GM12878 (cell line): ENCODE data around the gene AOAH. TPM values are rescaled to one million over a fixed set of nuclear protein-coding genes. Genes with fewer than 3 reads are reported as not detected.

Source experiments
- ATAC-seq: fragments of 200-7000 bp; cut with Tn5 transposase; 3 replicates; pipeline ENCODE4 v1.9.1; 2020; ENCODE audit warnings: mild to moderate bottlenecking, moderate library complexity
- BruUV-seq: library from RNA; stranded (reverse); fragments of 400-500 nt; replicated peaks from 2 replicates; lab custom pipeline; 2021; lab: Mats Ljungman, UMichigan
- CTCF ChIA-PET: fragments of 300-600 bp; sonication (Branson Sonifier 250); formaldehyde crosslinking; extraction: SDS; loops from one replicate; lab custom pipeline; 2021; ENCODE audit warnings: inconsistent platforms; lab: Yijun Ruan, JAX
- POLR2A ChIA-PET: fragments of 350-600 bp; formaldehyde crosslinking; extraction: SDS; loops from one replicate; lab custom pipeline; 2021; ENCODE audit warnings: inconsistent platforms; lab: Charles Lee
- RAD21 ChIA-PET: fragments of 300-600 bp; sonication (Branson Sonifier 250); formaldehyde crosslinking; loops from one replicate; lab custom pipeline; 2023; ENCODE audit warnings: antibody characterized with exemption; ENCODE audit not compliant: unreplicated experiment; lab: Charles Lee
- SMC1A ChIA-PET: fragments of 300-600 bp; sonication (Branson Sonifier 250); formaldehyde crosslinking; loops from one replicate; lab custom pipeline; 2023; ENCODE audit not compliant: unreplicated experiment, uncharacterized antibody; lab: Charles Lee
- DNase-seq: peaks from one replicate; pipeline ENCODE4 v3.0.0-alpha.2; 2011; ENCODE audit warnings: low read depth, low spot score
- FAIRE-seq: peaks from 3 replicates; lab custom pipeline; 2011; peaks lifted over from hg19 to GRCh38; lab: Jason Lieb, UNC
- H2AFZ ChIP-seq: 2 replicates; pipeline ENCODE4 v1.6.0; 2011; ENCODE audit warnings: low read depth, low read length, control low read depth; ENCODE audit not compliant: control insufficient read depth
- H3K27ac ChIP-seq: 2 replicates; pipeline ENCODE4 v1.5.1; 2011; ENCODE audit warnings: control low read depth; ENCODE audit not compliant: control insufficient read depth, insufficient read depth
- H3K27me3 ChIP-seq, 2 experiments: replicated peaks in 1 of 2; 2 replicates each; pipeline versions ENCODE4 v1.6.0 to v1.6.1; 2011; ENCODE audit warnings: low read length in 1 of 2; ENCODE audit not compliant: control insufficient read depth in 2 of 2, insufficient read depth in 2 of 2
- H3K36me3 ChIP-seq, 2 experiments: 2 replicates each; pipeline ENCODE4 v1.5.1; 2011; ENCODE audit warnings: low read length in 1 of 2; ENCODE audit not compliant: control insufficient read depth in 2 of 2, insufficient read depth in 2 of 2
- H3K4me1 ChIP-seq: 2 replicates; pipeline ENCODE4 v1.6.1; 2011; ENCODE audit warnings: mild to moderate bottlenecking, low read length, moderate library complexity, mixed read lengths; ENCODE audit not compliant: control insufficient read depth, insufficient read depth
- H3K4me2 ChIP-seq: 2 replicates; pipeline ENCODE4 v1.6.0; 2011; ENCODE audit warnings: control low read depth; ENCODE audit not compliant: control insufficient read depth, insufficient read depth
- H3K4me3 ChIP-seq: fragments of 200-600 bp; sonication (generic); 2 replicates; pipeline ENCODE4 v1.5.1; 2016
- H3K79me2 ChIP-seq: 2 replicates; pipeline ENCODE4 v1.6.0; 2011; ENCODE audit warnings: low read length; ENCODE audit not compliant: control insufficient read depth, insufficient read depth
- H3K9ac ChIP-seq: 2 replicates; pipeline ENCODE4 v1.8.0; 2011; ENCODE audit warnings: low read length, control low read depth, mixed read lengths; ENCODE audit not compliant: control insufficient read depth, insufficient read depth
- H3K9me3 ChIP-seq: replicated peaks from 3 replicates; pipeline ENCODE4 v1.5.1; 2011; ENCODE audit warnings: mild to moderate bottlenecking, low read length; ENCODE audit not compliant: control insufficient read depth, insufficient read depth
- H4K20me1 ChIP-seq: 2 replicates; pipeline ENCODE4 v1.6.0; 2011; ENCODE audit not compliant: control insufficient read depth, insufficient read depth
- ATF2 ChIP-seq: IDR thresholded peaks from 2 replicates; pipeline ENCODE4 v1.6.1; 2012; ENCODE audit warnings: low read length, inconsistent platforms
- ATF3 ChIP-seq: IDR thresholded peaks from 2 replicates; pipeline ENCODE4 v1.6.1; 2011; ENCODE audit warnings: low read depth, mild to moderate bottlenecking, low read length, moderate library complexity, borderline replicate concordance; ENCODE audit errors: extremely low read depth
- BCL11A ChIP-seq: IDR thresholded peaks from 2 replicates; pipeline ENCODE4 v1.6.1; 2011; ENCODE audit warnings: low read depth, low read length
- CBFB ChIP-seq: IDR thresholded peaks from 2 replicates; pipeline ENCODE4 v1.6.1; 2016; ENCODE audit warnings: antibody characterized with exemption, low read depth
- CHD4 ChIP-seq: fragments of 200-600 bp; sonication (generic); IDR thresholded peaks from 2 replicates; pipeline ENCODE4 v1.6.1; 2016; ENCODE audit warnings: mild to moderate bottlenecking
- EGR1 ChIP-seq, 2 experiments: IDR thresholded peaks; 1 replicate in 1 of 2; 2 replicates in 1 of 2; pipeline ENCODE4 v1.6.1; 2011 to 2012; ENCODE audit warnings: low read depth in 2 of 2, low read length in 2 of 2, borderline replicate concordance in 1 of 2, mild to moderate bottlenecking in 1 of 2, moderate library complexity in 1 of 2
- EZH2 ChIP-seq: IDR thresholded peaks from 2 replicates; pipeline ENCODE4 v1.6.1; 2012; ENCODE audit warnings: low read depth, mild to moderate bottlenecking, control low read depth, inconsistent platforms, low read length, borderline replicate concordance; ENCODE audit not compliant: control insufficient read depth
- FOXM1 ChIP-seq: IDR thresholded peaks from 2 replicates; pipeline ENCODE4 v1.6.1; 2012; ENCODE audit warnings: low read depth, mild to moderate bottlenecking, inconsistent platforms, low read length, moderate library complexity
- HDAC6 ChIP-seq: fragments of 200-600 bp; sonication (generic); IDR thresholded peaks from one replicate; pipeline ENCODE4 v1.8.0; 2017; ENCODE audit warnings: antibody characterized with exemption; ENCODE audit not compliant: unreplicated experiment
- JUND ChIP-seq: IDR thresholded peaks from 2 replicates; pipeline ENCODE4 v1.6.1; 2012; ENCODE audit warnings: low read depth, mild to moderate bottlenecking, low read length, improper control_type of control experiment, moderate library complexity
- MLLT1 ChIP-seq: fragments of 450-650 bp; IDR thresholded peaks from 2 replicates; pipeline ENCODE4 v1.6.1; 2016; ENCODE audit warnings: mild to moderate bottlenecking
- MYB ChIP-seq: fragments of 150-350 bp; IDR thresholded peaks from 2 replicates; pipeline ENCODE4 v1.6.1; 2014; ENCODE audit warnings: mild to moderate bottlenecking, low read depth, low read length, borderline replicate concordance
- NR2C1 ChIP-seq: fragments of 450-650 bp; IDR thresholded peaks from 2 replicates; pipeline ENCODE4 v1.6.1; 2017; ENCODE audit warnings: antibody characterized with exemption, mild to moderate bottlenecking, moderate library complexity
- PAX5 ChIP-seq: IDR thresholded peaks from 2 replicates; pipeline ENCODE4 v1.6.1; 2011; ENCODE audit warnings: low read depth, low read length, borderline replicate concordance
- RAD51 ChIP-seq: fragments of 450-650 bp; IDR thresholded peaks from 2 replicates; pipeline ENCODE4 v1.6.1; 2016; ENCODE audit warnings: moderate library complexity, mild to moderate bottlenecking, inconsistent platforms
- SMC3 ChIP-seq: IDR thresholded peaks from 2 replicates; pipeline ENCODE4 v1.6.1; 2011; ENCODE audit warnings: low read length, improper control_type of control experiment, borderline replicate concordance
- TARDBP ChIP-seq: IDR thresholded peaks from 2 replicates; pipeline ENCODE4 v1.6.1; 2016; ENCODE audit warnings: borderline replicate concordance
- WRNIP1 ChIP-seq: IDR thresholded peaks from 2 replicates; pipeline ENCODE4 v1.6.1; 2011; ENCODE audit warnings: low read depth, low read length, improper control_type of control experiment, borderline replicate concordance
- ZNF384 ChIP-seq: IDR thresholded peaks from 2 replicates; pipeline ENCODE4 v1.6.1; 2012; ENCODE audit warnings: low read depth, mild to moderate bottlenecking, low read length, improper control_type of control experiment, borderline replicate concordance
- ZNF622 ChIP-seq: fragments of 450-650 bp; IDR thresholded peaks from 2 replicates; pipeline ENCODE4 v1.6.1; 2017; ENCODE audit warnings: mild to moderate bottlenecking, inconsistent platforms
- WGBS: methylation state at CpG from one replicate; pipeline ENCODE4 v1.1.6; 2016; ENCODE audit warnings: low lambda C conversion rate; ENCODE audit not compliant: insufficient replicate concordance, insufficient coverage; ENCODE audit errors: missing lambda C conversion rate; 5-methylcytosine and 5-hydroxymethylcytosine counted together
- in situ Hi-C: fragments of 300-500 bp; cut with MboI; formaldehyde crosslinking; loops from 9 replicates; pipeline ENCODE4 v1.14.3; 2018; ENCODE audit warnings: mixed read lengths
- intact Hi-C: fragments of 100-400 bp; cut with micrococcal nuclease; formaldehyde crosslinking; loops from one replicate; pipeline ENCODE4 v1.14.2; 2022; ENCODE audit not compliant: unreplicated experiment
- polyA plus RNA-seq, 11 experiments: library from polyadenylated mRNA; depleted of rRNA in 4 of 11; unstranded in 6 of 11; stranded (reverse) in 5 of 11; fragments of >200 nt; fragmentation: Nextera tagmentation in 4 of 11; fragmentation: Illumina TruSeq in 1 of 11; extraction: Ambion mirVana in 4 of 11; extraction: Trizol in 1 of 11; gene quantifications; 1 replicate in 1 of 11; 2 replicates in 10 of 11; pipeline versions ENCODE4 v1.2.1 to v1.2.3, GENCODE V29; 2011 to 2016; ENCODE audit warnings: inconsistent platforms in 2 of 11, missing spikeins in 2 of 11, low read depth in 1 of 11
- total RNA-seq, 4 experiments: library from RNA; depleted of rRNA in 3 of 4; stranded (reverse); fragments of >200 nt in 3 of 4; fragmentation: Illumina TruSeq in 1 of 4; extraction: Trizol in 1 of 4; gene quantifications; 2 replicates each; pipeline versions ENCODE4 v1.2.1 to v1.2.3, GENCODE V29; 2013 to 2021

The AOAH gene
- total and polyA plus RNA-seq, 10 of the 15 experiments (the other 5 are each of a cell fraction or from before 2014, with no cell fraction given), result 0.32 to 2.8 (median 1.4) TPM

- Histone ChIP-seq H3K36me3 (no peaks in the 10 kb centered on the region), H3K9ac (no peak overlapping the region), H2AFZ (no peak overlapping the region), H4K20me1 (no peaks in the 10 kb centered on the region), H3K4me2 (no peak overlapping the region), H3K9me3 (no peaks in the 10 kb centered on the region), H3K79me2 (no peaks in the 10 kb centered on the region), H3K27ac (no peak overlapping the region), H3K4me3 (no peak overlapping the region), H3K27me3 (no peaks in the 10 kb centered on the region; a peak in 1 of 4 replicates), H3K4me1 (no peaks in the 10 kb centered on the region)
- BruUV-seq, result no TSS peak
- TF ChIP-seq RAD51 (no peak), ATF3 (no peak), EGR1 (IDR thresholded peaks at IDR 0.05; ENCODE audit: borderline replicate concordance in 1 of 2, low read depth in 2 of 2, low read length in 2 of 2) (no peak), EZH2 (no peak), ZNF384 (no peak), MLLT1 (no peak), CHD4 (no peak), ATF2 (no peak), JUND (no peak), NR2C1 (no peak), CBFB (no peak), ZNF622 (no peak), MYB (no peak), BCL11A (no peak), TARDBP (no peak), PAX5 (no peak), HDAC6 (no peak), FOXM1 (no peak), WRNIP1 (no peak), SMC3 (no peak)
- FAIRE-seq (no peak), DNase-seq (no peak), ATAC-seq (no peak)
- ChIA-PET RAD21 (no interaction called here), SMC1A (interaction anchor here (1.0 kb wide), 1 partner anchor 10 kb away, joined by 3 read pairs; no protein-coding TSS in a partner anchor), CTCF (interaction anchor here (1.1 kb wide), 1 partner anchor 173 kb away, joined by 3 read pairs; no protein-coding TSS in a partner anchor), POLR2A (no interaction called here)
- 2% methylated on average over 4 of the region's 4 CpGs for WGBS
- in situ Hi-C loops (no loop called here), intact Hi-C loops (no loop called here)
These were observed 226.5 kb downstream of the AOAH start for GRCh38 chr7:36497775-36498174.
